ENCODE measurements around the gene WDR53.
"Not testable (repeated sequence)": the region's sequence is repeated elsewhere in the genome, so short reads cannot be mapped to it uniquely, and the experiment has no call there.

Gene WDR53

GRCh38 chr3:196524527-196524926 is 43.8 kb downstream of the WDR53 start:
- Histone ChIP-seq H3K4me2 (ENCODE audit: low read depth, low read length, poor library complexity, severe bottlenecking) (no peak overlapping the region), H3K9me3 (ENCODE audit: insufficient read depth, low read depth, low read length) (peaks cover 7% of the 10 kb centered on the region; the same call in 1 of the 2 replicates), H3K36me3 (ENCODE audit: insufficient read depth, low read length) (no peaks in the 10 kb centered on the region), H3K4me3 (ENCODE audit: low read length, poor library complexity, severe bottlenecking) (no peak overlapping the region), H3F3A (ENCODE audit: low read depth) (no peaks in the 10 kb centered on the region), H3K9ac (ENCODE audit: low read depth, low read length, poor library complexity, severe bottlenecking) (no peak overlapping the region), H3K79me2 (ENCODE audit: insufficient read depth, low read length) (no peaks in the 10 kb centered on the region), H4K20me1 (ENCODE audit: insufficient read depth, low read length, poor library complexity, severe bottlenecking) (no peaks in the 10 kb centered on the region), H2AFZ (ENCODE audit: low read length) (no peak overlapping the region), H3K27me3 (ENCODE audit: insufficient read depth, low read length, poor library complexity, severe bottlenecking) (no peaks in the 10 kb centered on the region), H3K4me1 (ENCODE audit: insufficient read depth, low read length, poor library complexity, severe bottlenecking) (peaks cover 7% of the 10 kb centered on the region), H3K9me2 (replicated peaks; ENCODE audit: low read depth, low read length) (no peaks in the 10 kb centered on the region)
- TF ChIP-seq, protein P1, sequence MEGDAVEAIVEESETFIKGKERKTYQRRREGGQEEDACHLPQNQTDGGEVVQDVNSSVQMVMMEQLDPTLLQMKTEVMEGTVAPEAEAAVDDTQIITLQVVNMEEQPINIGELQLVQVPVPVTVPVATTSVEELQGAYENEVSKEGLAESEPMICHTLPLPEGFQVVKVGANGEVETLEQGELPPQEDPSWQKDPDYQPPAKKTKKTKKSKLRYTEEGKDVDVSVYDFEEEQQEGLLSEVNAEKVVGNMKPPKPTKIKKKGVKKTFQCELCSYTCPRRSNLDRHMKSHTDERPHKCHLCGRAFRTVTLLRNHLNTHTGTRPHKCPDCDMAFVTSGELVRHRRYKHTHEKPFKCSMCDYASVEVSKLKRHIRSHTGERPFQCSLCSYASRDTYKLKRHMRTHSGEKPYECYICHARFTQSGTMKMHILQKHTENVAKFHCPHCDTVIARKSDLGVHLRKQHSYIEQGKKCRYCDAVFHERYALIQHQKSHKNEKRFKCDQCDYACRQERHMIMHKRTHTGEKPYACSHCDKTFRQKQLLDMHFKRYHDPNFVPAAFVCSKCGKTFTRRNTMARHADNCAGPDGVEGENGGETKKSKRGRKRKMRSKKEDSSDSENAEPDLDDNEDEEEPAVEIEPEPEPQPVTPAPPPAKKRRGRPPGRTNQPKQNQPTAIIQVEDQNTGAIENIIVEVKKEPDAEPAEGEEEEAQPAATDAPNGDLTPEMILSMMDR (conservative IDR thresholded peaks at IDR 0.05; ENCODE audit: low read length) = peak; percentile 67
- no peak for TF ChIP-seq EZH2phosphoT487 (IDR thresholded peaks at IDR 0.05; ENCODE audit: borderline replicate concordance)

DNA sequence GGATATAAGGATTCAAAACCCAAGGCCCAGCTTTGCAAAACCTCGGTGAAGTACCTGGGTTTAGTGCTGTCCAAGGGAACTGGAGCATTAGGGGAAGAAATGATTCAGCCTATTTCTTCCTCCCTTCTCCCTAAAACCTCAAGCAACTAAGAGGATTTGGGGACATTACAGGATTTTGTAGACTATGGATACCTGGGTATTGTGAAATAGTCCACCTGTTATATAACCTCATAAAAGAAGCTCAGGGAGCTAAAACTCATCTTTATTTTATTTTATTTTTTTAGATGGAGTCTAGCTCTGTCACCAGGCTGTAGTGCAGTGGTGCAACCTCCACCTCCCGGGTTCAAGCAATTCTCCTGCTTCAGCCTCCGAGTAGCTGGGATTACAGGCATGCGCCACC is 44.5 kb downstream of the WDR53 start:
- no peaks in the 10 kb centered on the region; the same call in 1 of the 2 replicates for H3K79me2 ChIP-seq (ENCODE audit: insufficient read depth, low read length)
- peaks cover 4% of the 10 kb centered on the region for H3K4me1 ChIP-seq (ENCODE audit: insufficient read depth, low read length, poor library complexity, severe bottlenecking)
- H3K27me3 ChIP-seq (ENCODE audit: insufficient read depth, low read length, poor library complexity, severe bottlenecking) = no peaks in the 10 kb centered on the region
- peaks cover 7% of the 10 kb centered on the region; the same call in 1 of the 2 replicates for H3K9me3 ChIP-seq (ENCODE audit: insufficient read depth, low read depth, low read length)
- H3F3A ChIP-seq (ENCODE audit: low read depth) = no peaks in the 10 kb centered on the region
- no peak overlapping the region for H2AFZ ChIP-seq (ENCODE audit: low read length)
- H3K4me3 ChIP-seq (ENCODE audit: low read length, poor library complexity, severe bottlenecking) = no peak overlapping the region
- TF ChIP-seq, protein P1 (conservative IDR thresholded peaks at IDR 0.05; ENCODE audit: low read length) = no peak
- no peaks in the 10 kb centered on the region for H3K9me2 ChIP-seq (replicated peaks; ENCODE audit: low read depth, low read length)
- H3K9ac ChIP-seq (ENCODE audit: low read depth, low read length, poor library complexity, severe bottlenecking) = no peak overlapping the region
- H3K4me2 ChIP-seq (ENCODE audit: low read depth, low read length, poor library complexity, severe bottlenecking) = no peak overlapping the region
- no peaks in the 10 kb centered on the region for H3K36me3 ChIP-seq (ENCODE audit: insufficient read depth, low read length)
- H4K20me1 ChIP-seq (ENCODE audit: insufficient read depth, low read length, poor library complexity, severe bottlenecking) = no peaks in the 10 kb centered on the region

DNA sequence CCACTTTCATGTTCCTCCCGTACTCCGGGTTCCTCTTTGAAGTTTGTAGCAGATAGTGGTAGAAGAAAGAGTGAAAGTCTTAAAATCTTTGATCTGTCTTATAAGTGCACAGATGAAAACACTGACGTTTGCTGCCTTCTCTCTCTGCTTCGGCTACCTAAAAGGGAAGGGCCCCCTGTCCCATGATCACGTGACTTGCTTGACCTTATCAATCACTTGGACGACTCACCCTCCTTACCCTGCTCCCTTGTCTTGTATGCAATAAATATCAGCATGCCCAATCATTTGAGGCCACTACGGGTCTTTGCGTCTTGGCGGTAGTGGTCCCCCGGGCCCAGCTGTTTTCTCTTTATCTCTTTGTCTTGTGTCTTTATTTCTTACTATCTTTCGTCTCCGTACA is 47.1 kb downstream of the WDR53 start:
- not testable (repeated sequence) for H3K9me2 ChIP-seq (replicated peaks; ENCODE audit: low read depth, low read length); H3K27me3 ChIP-seq (ENCODE audit: insufficient read depth, low read length, poor library complexity, severe bottlenecking); H3K4me2 ChIP-seq (ENCODE audit: low read depth, low read length, poor library complexity, severe bottlenecking); H3F3A ChIP-seq (ENCODE audit: low read depth); H2AFZ ChIP-seq (ENCODE audit: low read length); H4K20me1 ChIP-seq (ENCODE audit: insufficient read depth, low read length, poor library complexity, severe bottlenecking); H3K9ac ChIP-seq (ENCODE audit: low read depth, low read length, poor library complexity, severe bottlenecking); H3K4me3 ChIP-seq (ENCODE audit: low read length, poor library complexity, severe bottlenecking); H3K9me3 ChIP-seq (ENCODE audit: insufficient read depth, low read depth, low read length); H3K79me2 ChIP-seq (ENCODE audit: insufficient read depth, low read length); H3K36me3 ChIP-seq (ENCODE audit: insufficient read depth, low read length)
- peaks cover 13% of the 10 kb centered on the region for H3K4me1 ChIP-seq (ENCODE audit: insufficient read depth, low read length, poor library complexity, severe bottlenecking)

- H3K4me1 ChIP-seq (ENCODE audit: insufficient read depth, low read length, poor library complexity, severe bottlenecking) = peaks cover 25% of the 10 kb centered on the region
- H2AFZ ChIP-seq (ENCODE audit: low read length) = no peak overlapping the region
- TF ChIP-seq, protein P1 (conservative IDR thresholded peaks at IDR 0.05; ENCODE audit: low read length) = no peak
- TF ChIP-seq EZH2phosphoT487 (IDR thresholded peaks at IDR 0.05; ENCODE audit: borderline replicate concordance) = no peak
- H4K20me1 ChIP-seq (ENCODE audit: insufficient read depth, low read length, poor library complexity, severe bottlenecking) = no peaks in the 10 kb centered on the region
- no peak overlapping the region for H3K4me2 ChIP-seq (ENCODE audit: low read depth, low read length, poor library complexity, severe bottlenecking)
- no peaks in the 10 kb centered on the region for H3F3A ChIP-seq (ENCODE audit: low read depth)
- H3K9me2 ChIP-seq (replicated peaks; ENCODE audit: low read depth, low read length) = no peaks in the 10 kb centered on the region
- no peaks in the 10 kb centered on the region for H3K36me3 ChIP-seq (ENCODE audit: insufficient read depth, low read length)
- H3K79me2 ChIP-seq (ENCODE audit: insufficient read depth, low read length) = peaks cover 23% of the 10 kb centered on the region
- no peak overlapping the region for H3K9ac ChIP-seq (ENCODE audit: low read depth, low read length, poor library complexity, severe bottlenecking)
- peaks cover 7% of the 10 kb centered on the region; the same call in 1 of the 2 replicates for H3K9me3 ChIP-seq (ENCODE audit: insufficient read depth, low read depth, low read length)
- no peaks in the 10 kb centered on the region for H3K27me3 ChIP-seq (ENCODE audit: insufficient read depth, low read length, poor library complexity, severe bottlenecking)
- H3K4me3 ChIP-seq (ENCODE audit: low read length, poor library complexity, severe bottlenecking) = no peak overlapping the region
These were observed 48.7 kb downstream of the WDR53 start for GRCh38 chr3:196519718-196520082.
